ENCODE data around the gene KCNJ15.
A peak's percentile ranks its signal among the peaks of the same experiment; 100 is the strongest.
"Not testable (repeated sequence)": the region's sequence is repeated elsewhere in the genome, so short reads cannot be mapped to it uniquely, and the experiment has no call there.

Gene KCNJ15

GRCh38 chr21:38256599-38257302, at the start of gene KCNJ15:
KCNJ15 (plus strand) TSS chr21:38256991; CDS start chr21:38299262, 42,271 bp downstream.
- Mint-ChIP-seq H3K27me3 (peaks cover 2% of the 10 kb centered on the region), H3K4me3 (no peak within 1 kb of the TSS), H3K4me1 (no peaks in the 10 kb centered on the region), H3K36me3 (no peaks in the 10 kb centered on the region), H3K27ac (peak within 1 kb of the TSS; percentile 43), H3K9me3 (no peaks in the 10 kb centered on the region)

GRCh38 chr21:38208118-38208517, 48.7 kb upstream of the KCNJ15 start:
- Mint-ChIP-seq H3K27me3 (peaks cover 21% of the 10 kb centered on the region), H3K27ac (no peak overlapping the region), H3K4me1 (peaks cover 5% of the 10 kb centered on the region), H3K36me3 (peaks cover 2% of the 10 kb centered on the region), H3K4me3 (no peak overlapping the region), H3K9me3 (no peaks in the 10 kb centered on the region)

GRCh38 chr21:38211321-38211720, 45.5 kb upstream of the KCNJ15 start:
- H3K27ac Mint-ChIP-seq, result no peak overlapping the region
- H3K27me3 Mint-ChIP-seq, result peaks cover 21% of the 10 kb centered on the region
- no peak overlapping the region for H3K4me3 Mint-ChIP-seq
- no peaks in the 10 kb centered on the region for H3K9me3 Mint-ChIP-seq
- peaks cover 5% of the 10 kb centered on the region for H3K4me1 Mint-ChIP-seq
- peaks cover 2% of the 10 kb centered on the region for H3K36me3 Mint-ChIP-seq

GRCh38 chr21:38212706-38213105, 44.1 kb upstream of the KCNJ15 start:
- Mint-ChIP-seq H3K9me3 (no peaks in the 10 kb centered on the region), H3K27ac (no peak overlapping the region), H3K4me1 (peaks cover 5% of the 10 kb centered on the region), H3K4me3 (no peak overlapping the region), H3K36me3 (peaks cover 2% of the 10 kb centered on the region), H3K27me3 (peaks cover 21% of the 10 kb centered on the region)

GRCh38 chr21:38219049-38219628, 37.7 kb upstream of the KCNJ15 start:
- H3K27me3 Mint-ChIP-seq, result no peaks in the 10 kb centered on the region
- no peak overlapping the region for H3K4me3 Mint-ChIP-seq
- H3K36me3 Mint-ChIP-seq, result no peaks in the 10 kb centered on the region
- H3K9me3 Mint-ChIP-seq, result no peaks in the 10 kb centered on the region
- H3K27ac Mint-ChIP-seq, result peak overlapping the region; percentile 36
- H3K4me1 Mint-ChIP-seq, result peaks cover 9% of the 10 kb centered on the region

GRCh38 chr21:38220270-38220737, 36.5 kb upstream of the KCNJ15 start:
- Mint-ChIP-seq H3K4me3 (no peak overlapping the region), H3K9me3 (no peaks in the 10 kb centered on the region), H3K36me3 (no peaks in the 10 kb centered on the region), H3K27me3 (no peaks in the 10 kb centered on the region), H3K27ac (no peak overlapping the region), H3K4me1 (peaks cover 9% of the 10 kb centered on the region)

- H3K4me3 Mint-ChIP-seq, result no peak overlapping the region
- no peaks in the 10 kb centered on the region for H3K36me3 Mint-ChIP-seq
- H3K27me3 Mint-ChIP-seq, result no peaks in the 10 kb centered on the region
- no peaks in the 10 kb centered on the region for H3K9me3 Mint-ChIP-seq
- H3K27ac Mint-ChIP-seq, result no peak overlapping the region
- peaks cover 9% of the 10 kb centered on the region for H3K4me1 Mint-ChIP-seq
These were observed 35.2 kb upstream of the KCNJ15 start for GRCh38 chr21:38221594-38221993.

- Mint-ChIP-seq H3K36me3 (peaks cover 4% of the 10 kb centered on the region), H3K4me3 (no peak overlapping the region), H3K9me3 (peaks cover 9% of the 10 kb centered on the region), H3K27ac (no peak overlapping the region), H3K27me3 (no peaks in the 10 kb centered on the region), H3K4me1 (peaks cover 7% of the 10 kb centered on the region)
These were observed 32.8 kb upstream of the KCNJ15 start for GRCh38 chr21:38223893-38224540.

GRCh38 chr21:38227401-38227800, 29.4 kb upstream of the KCNJ15 start:
- H3K36me3 Mint-ChIP-seq, result peaks cover 9% of the 10 kb centered on the region

GRCh38 chr21:38228115-38228514, 28.7 kb upstream of the KCNJ15 start:
- Mint-ChIP-seq H3K36me3 (peaks cover 10% of the 10 kb centered on the region), H3K27ac (no peak overlapping the region), H3K4me1 (no peaks in the 10 kb centered on the region), H3K27me3 (no peaks in the 10 kb centered on the region), H3K9me3 (peaks cover 25% of the 10 kb centered on the region), H3K4me3 (no peak overlapping the region)

More at GRCh38 chr21:38227401-38227800, 29.4 kb upstream of the KCNJ15 start:
- H3K9me3 Mint-ChIP-seq, result peaks cover 21% of the 10 kb centered on the region
- H3K27ac Mint-ChIP-seq, result no peak overlapping the region
- H3K4me3 Mint-ChIP-seq, result no peak overlapping the region
- no peaks in the 10 kb centered on the region for H3K4me1 Mint-ChIP-seq
- H3K27me3 Mint-ChIP-seq, result no peaks in the 10 kb centered on the region

- no peak overlapping the region for H3K4me3 Mint-ChIP-seq
- no peak overlapping the region for H3K27ac Mint-ChIP-seq
- peaks cover 28% of the 10 kb centered on the region for H3K9me3 Mint-ChIP-seq
- no peaks in the 10 kb centered on the region for H3K4me1 Mint-ChIP-seq
- H3K36me3 Mint-ChIP-seq, result peaks cover 10% of the 10 kb centered on the region
- H3K27me3 Mint-ChIP-seq, result no peaks in the 10 kb centered on the region
These were observed 28.3 kb upstream of the KCNJ15 start for GRCh38 chr21:38228537-38228936.

- Mint-ChIP-seq H3K4me3 (no peak overlapping the region), H3K9me3 (peaks cover 28% of the 10 kb centered on the region), H3K27me3 (no peaks in the 10 kb centered on the region), H3K36me3 (peaks cover 10% of the 10 kb centered on the region), H3K27ac (no peak overlapping the region), H3K4me1 (peaks cover 5% of the 10 kb centered on the region)
These were observed 27.4 kb upstream of the KCNJ15 start for GRCh38 chr21:38229260-38229877.

- H3K27me3 Mint-ChIP-seq, result no peaks in the 10 kb centered on the region
- H3K27ac Mint-ChIP-seq, result no peak overlapping the region
- H3K36me3 Mint-ChIP-seq, result peaks cover 6% of the 10 kb centered on the region
- H3K9me3 Mint-ChIP-seq, result peaks cover 19% of the 10 kb centered on the region
- peaks cover 7% of the 10 kb centered on the region for H3K4me1 Mint-ChIP-seq
- no peak overlapping the region for H3K4me3 Mint-ChIP-seq
These were observed 22.2 kb upstream of the KCNJ15 start for GRCh38 chr21:38234395-38235142.

GRCh38 chr21:38235251-38235650, 21.5 kb upstream of the KCNJ15 start:
- H3K27me3 Mint-ChIP-seq, H3K4me3 Mint-ChIP-seq, H3K36me3 Mint-ChIP-seq, H3K4me1 Mint-ChIP-seq, H3K27ac Mint-ChIP-seq: not testable (repeated sequence)
- H3K9me3 Mint-ChIP-seq, result peaks cover 18% of the 10 kb centered on the region

GRCh38 chr21:38236232-38236631, 20.6 kb upstream of the KCNJ15 start:
- peaks cover 11% of the 10 kb centered on the region for H3K9me3 Mint-ChIP-seq

More at GRCh38 chr21:38236232-38236631, 20.6 kb upstream of the KCNJ15 start:
- H3K27ac Mint-ChIP-seq, result no peak overlapping the region
- no peaks in the 10 kb centered on the region for H3K27me3 Mint-ChIP-seq
- peaks cover 2% of the 10 kb centered on the region for H3K36me3 Mint-ChIP-seq
- no peak overlapping the region for H3K4me3 Mint-ChIP-seq
- peaks cover 7% of the 10 kb centered on the region for H3K4me1 Mint-ChIP-seq
